GM23338 (cell line): Measurements from ENCODE around the gene TRAPPC2B. TPM values are rescaled to one million over a fixed set of nuclear protein-coding genes. Genes with fewer than 3 reads are reported as not detected.

Experiments used
- ATAC-seq: fragments of 200-7000 bp; cut with Tn5 transposase; 3 replicates; pipeline ENCODE4 v1.9.1; 2020
- DNase-seq: peaks from one replicate; pipeline ENCODE4 v3.0.0-alpha.2; 2015; ENCODE audit warnings: low spot score
- H2AFZ ChIP-seq: fragments of 200-600 bp; sonication (generic); 2 replicates; pipeline ENCODE4 v1.8.0; 2016; ENCODE audit warnings: antibody characterized with exemption, mild to moderate bottlenecking, moderate library complexity
- H3F3A ChIP-seq: fragments of 200-600 bp; sonication (generic); replicated peaks from 2 replicates; pipeline ENCODE4 v1.8.0; 2017; ENCODE audit warnings: antibody characterized with exemption, mixed run types, low read depth
- H3K27ac ChIP-seq: fragments of 200-600 bp; sonication (generic); 2 replicates; pipeline ENCODE4 v1.6.1; 2016; ENCODE audit warnings: low read depth
- H3K27me3 ChIP-seq: fragments of 200-600 bp; sonication (generic); 2 replicates; pipeline ENCODE4 v1.8.0; 2016; ENCODE audit warnings: mild to moderate bottlenecking, mixed run types, moderate library complexity; ENCODE audit not compliant: insufficient read depth
- H3K36me3 ChIP-seq: fragments of 200-600 bp; sonication (generic); 2 replicates; pipeline ENCODE4 v1.8.0; 2016; ENCODE audit warnings: mild to moderate bottlenecking; ENCODE audit not compliant: insufficient read depth
- H3K4me1 ChIP-seq: fragments of 200-600 bp; sonication (generic); 2 replicates; pipeline ENCODE4 v1.8.0; 2016; ENCODE audit warnings: mild to moderate bottlenecking, moderate library complexity; ENCODE audit not compliant: insufficient read depth
- H3K4me2 ChIP-seq: fragments of 200-600 bp; sonication (generic); 2 replicates; pipeline ENCODE4 v1.7.1; 2017; ENCODE audit warnings: mixed run types
- H3K4me3 ChIP-seq: fragments of 200-600 bp; sonication (generic); 2 replicates; pipeline ENCODE4 v1.6.1; 2016; ENCODE audit warnings: mixed run types
- H3K79me2 ChIP-seq: fragments of 200-600 bp; sonication (generic); replicated peaks from 2 replicates; pipeline ENCODE4 v1.8.0; 2017; ENCODE audit warnings: mild to moderate bottlenecking; ENCODE audit not compliant: insufficient read depth
- H3K9me2 ChIP-seq: fragments of 200-600 bp; sonication (generic); 2 replicates; pipeline ENCODE4 v1.8.0; 2017; ENCODE audit not compliant: insufficient read depth
- H4K20me1 ChIP-seq: fragments of 200-600 bp; sonication (generic); replicated peaks from 2 replicates; pipeline ENCODE4 v1.8.0; 2017; ENCODE audit warnings: mild to moderate bottlenecking; ENCODE audit not compliant: insufficient read depth
- H3K27ac Mint-ChIP-seq: 2 replicates; pipeline ENCODE4 v1.8.0; 2020; ENCODE audit warnings: inconsistent platforms, mild to moderate bottlenecking, moderate library complexity, mixed read lengths
- H3K27me3 Mint-ChIP-seq: 3 replicates; pipeline ENCODE4 v1.8.0; 2022; ENCODE audit warnings: low read depth, mild to moderate bottlenecking, moderate library complexity, mixed read lengths, inconsistent platforms; ENCODE audit not compliant: insufficient read depth, poor library complexity
- H3K36me3 Mint-ChIP-seq: 3 replicates; pipeline ENCODE4 v1.8.0; 2021; ENCODE audit warnings: low read depth, mild to moderate bottlenecking, inconsistent platforms, moderate library complexity, mixed read lengths
- H3K4me1 Mint-ChIP-seq: 3 replicates; pipeline ENCODE4 v1.8.0; 2020; ENCODE audit warnings: mild to moderate bottlenecking, inconsistent platforms, mixed read lengths
- H3K4me3 Mint-ChIP-seq: 3 replicates; pipeline ENCODE4 v1.8.0; 2021; ENCODE audit warnings: moderate library complexity, mild to moderate bottlenecking, inconsistent platforms, mixed read lengths
- H3K9me3 Mint-ChIP-seq: 3 replicates; pipeline ENCODE4 v1.8.0; 2020; ENCODE audit warnings: moderate library complexity, mild to moderate bottlenecking, inconsistent platforms, mixed read lengths
- CREB1 ChIP-seq: fragments of 250-450 bp; sonication (Bioruptor Pico); IDR thresholded peaks from 2 replicates; pipeline ENCODE4 v1.5.0; 2020; ENCODE audit warnings: low read depth, mild to moderate bottlenecking, moderate library complexity
- ETS1 ChIP-seq: IDR thresholded peaks from 2 replicates; pipeline ENCODE4 v1.6.1; 2016; ENCODE audit warnings: antibody characterized with exemption
- EZH2 ChIP-seq: fragments of 200-600 bp; sonication (generic); IDR thresholded peaks from one replicate; pipeline ENCODE4 v1.8.0; 2017; ENCODE audit warnings: antibody characterized with exemption, mild to moderate bottlenecking, low read depth; ENCODE audit not compliant: unreplicated experiment
- EZH2phosphoT487 ChIP-seq: fragments of 200-600 bp; sonication (generic); IDR thresholded peaks from one replicate; pipeline ENCODE4 v1.8.1; 2018; ENCODE audit warnings: antibody characterized with exemption; ENCODE audit not compliant: unreplicated experiment
- JUNB ChIP-seq: IDR thresholded peaks from one replicate; pipeline ENCODE4 v1.6.1; 2016; ENCODE audit warnings: antibody characterized with exemption; ENCODE audit not compliant: unreplicated experiment
- NANOG ChIP-seq: IDR thresholded peaks from 2 replicates; pipeline ENCODE4 v1.6.1; 2016; ENCODE audit warnings: antibody characterized with exemption, borderline replicate concordance
- POLR2AphosphoS5 ChIP-seq: IDR thresholded peaks from 2 replicates; pipeline ENCODE4 v1.6.1; 2016; ENCODE audit warnings: antibody characterized with exemption, low read depth
- REST ChIP-seq: IDR thresholded peaks from one replicate; pipeline ENCODE4 v1.6.1; 2018; ENCODE audit warnings: antibody characterized with exemption; ENCODE audit not compliant: unreplicated experiment
- STAT1 ChIP-seq: IDR thresholded peaks from one replicate; pipeline ENCODE4 v1.6.1; 2016; ENCODE audit warnings: antibody characterized with exemption; ENCODE audit not compliant: unreplicated experiment
- ZNF114 ChIP-seq: fragments of 250-450 bp; sonication (Bioruptor Pico); IDR thresholded peaks from 2 replicates; pipeline ENCODE4 v1.5.0; 2020; ENCODE audit warnings: mild to moderate bottlenecking, moderate library complexity
- ZNF331 ChIP-seq: fragments of 250-450 bp; sonication (Bioruptor Pico); IDR thresholded peaks from 2 replicates; pipeline ENCODE4 v1.5.0; 2020; ENCODE audit warnings: low read depth, mild to moderate bottlenecking, moderate library complexity
- ZNF462 ChIP-seq: fragments of 250-450 bp; sonication (Bioruptor Pico); IDR thresholded peaks from 2 replicates; pipeline ENCODE4 v1.5.0; 2020; ENCODE audit warnings: mild to moderate bottlenecking, moderate library complexity
- polyA plus RNA-seq: library from polyadenylated mRNA; unstranded; fragments of >200 nt; fragmentation: Nextera tagmentation; extraction: Ambion mirVana; gene quantifications from 2 replicates; pipeline ENCODE4 v1.2.1, GENCODE V29; 2016
- total RNA-seq: library from RNA; depleted of rRNA; stranded (reverse); fragments of >200 nt; shearing (Covaris generic); gene quantifications from 2 replicates; pipeline ENCODE4 v1.2.3, GENCODE V29; 2014

The TRAPPC2B gene
- total and polyA plus RNA-seq, 2 experiments from 2014 or later = 17.1 to 55.2 TPM

GRCh38 chr19:57324992-57325391 is 38.4 kb upstream of the TRAPPC2B start:
- Histone ChIP-seq H3K27ac (no peak overlapping the region), H3F3A (peaks cover 2% of the 10 kb centered on the region; the same call in 1 of the 2 replicates), H3K27me3 (no peaks in the 10 kb centered on the region), H4K20me1 (0 out of 2 replicates have a peak, but pooled peaks cover 3% of the 10 kb centered on the region), H3K4me1 (peaks cover 10% of the 10 kb centered on the region), H3K79me2 (peaks cover 30% of the 10 kb centered on the region), H2AFZ (no peak overlapping the region), H3K9me2 (no peaks in the 10 kb centered on the region), H3K4me3 (no peak overlapping the region), H3K4me2 (no peak overlapping the region), H3K36me3 (peaks cover 12% of the 10 kb centered on the region)
- no peak for ATAC-seq
- Mint-ChIP-seq H3K27me3 (peaks cover 3% of the 10 kb centered on the region), H3K4me3 (no peak overlapping the region), H3K9me3 (no peaks in the 10 kb centered on the region), H3K27ac (no peak overlapping the region), H3K4me1 (peaks cover 7% of the 10 kb centered on the region; the same call in 2 of the 3 replicates), H3K36me3 (peaks cover 62% of the 10 kb centered on the region)
- DNase-seq = no peak
- TF ChIP-seq REST = no peak

- Histone ChIP-seq H3K4me3 (no peak overlapping the region), H3K9me2 (no peaks in the 10 kb centered on the region), H3K27me3 (no peaks in the 10 kb centered on the region), H3K4me1 (no peaks in the 10 kb centered on the region), H4K20me1 (0 out of 2 replicates have a peak, but pooled peaks cover 6% of the 10 kb centered on the region), H3K4me2 (no peak overlapping the region), H2AFZ (no peak overlapping the region), H3K79me2 (peaks cover 12% of the 10 kb centered on the region), H3K27ac (no peak overlapping the region), H3K36me3 (peaks cover 12% of the 10 kb centered on the region), H3F3A (no peaks in the 10 kb centered on the region)
- Mint-ChIP-seq H3K9me3 (no peaks in the 10 kb centered on the region), H3K27me3 (no peaks in the 10 kb centered on the region), H3K36me3 (peaks cover 66% of the 10 kb centered on the region), H3K27ac (no peak overlapping the region), H3K4me1 (no peaks in the 10 kb centered on the region), H3K4me3 (no peak overlapping the region)
- ATAC-seq (no peak), DNase-seq (no peak)
- TF ChIP-seq JUNB = no peak
- no peak for TF ChIP-seq ZNF462 (CRISPR knock-in tag)
- no peak for TF ChIP-seq ETS1
- TF ChIP-seq EZH2phosphoT487 = no peak
- TF ChIP-seq ZNF331 (CRISPR knock-in tag) = no peak
- TF ChIP-seq POLR2AphosphoS5 = no peak
- TF ChIP-seq STAT1 = no peak
- no peak for TF ChIP-seq ZNF114 (CRISPR knock-in tag)
- no peak for TF ChIP-seq CREB1 (CRISPR knock-in tag)
- TF ChIP-seq EZH2 = no peak
- no peak for TF ChIP-seq NANOG
These were observed 35.4 kb upstream of the TRAPPC2B start for GRCh38 chr19:57327993-57328392.
